Panc1 (cell line): Measurements from ENCODE around the gene CFAP141. TPM values are rescaled to one million over a fixed set of nuclear protein-coding genes. Genes with fewer than 3 reads are reported as not detected.

Experiments
- ATAC-seq: fragments of 200-7000 bp; cut with Tn5 transposase; 2 replicates; pipeline ENCODE4 v1.9.1; 2020; ENCODE audit warnings: mild to moderate bottlenecking, moderate library complexity
- BruUV-seq: library from RNA; stranded (reverse); fragments of 400-500 nt; replicated peaks from 2 replicates; lab custom pipeline; 2021; lab: Mats Ljungman, UMichigan
- CTCF ChIA-PET: fragments of 300-600 bp; sonication (Branson Sonifier 250); formaldehyde crosslinking; loops from one replicate; lab custom pipeline; 2022; ENCODE audit warnings: antibody characterized with exemption; lab: Charles Lee
- POLR2A ChIA-PET: fragments of 300-600 bp; sonication (Branson Sonifier 250); formaldehyde crosslinking; loops from one replicate; lab custom pipeline; 2022; ENCODE audit warnings: antibody characterized with exemption; lab: Charles Lee
- DNase-seq: peaks from one replicate; pipeline ENCODE4 v3.0.0-alpha.2; 2010; ENCODE audit warnings: low read depth, low spot score
- H3K27ac ChIP-seq: 2 replicates; pipeline ENCODE4 v1.5.1; 2011; ENCODE audit warnings: mild to moderate bottlenecking, low read length, inconsistent platforms
- H3K27me3 ChIP-seq: fragments of 200-500 bp; sonication (Bioruptor generic); 2 replicates; pipeline ENCODE4 v1.6.0; 2014; ENCODE audit warnings: low read length, inconsistent platforms; ENCODE audit not compliant: control insufficient read depth, insufficient read depth
- H3K36me3 ChIP-seq: fragments of 200-500 bp; sonication (Bioruptor generic); 2 replicates; pipeline ENCODE4 v1.5.1; 2014; ENCODE audit warnings: inconsistent platforms, mild to moderate bottlenecking, low read length, moderate library complexity; ENCODE audit not compliant: control insufficient read depth, insufficient read depth
- H3K4me1 ChIP-seq: 2 replicates; pipeline ENCODE4 v1.5.1; 2011; ENCODE audit warnings: inconsistent platforms, mild to moderate bottlenecking, low read length, moderate library complexity; ENCODE audit not compliant: control insufficient read depth, insufficient read depth
- H3K4me3 ChIP-seq, 2 experiments: 2 replicates each; pipeline ENCODE4 v1.5.1; 2011 to 2012; ENCODE audit warnings: low read depth in 2 of 2, low read length in 2 of 2, mild to moderate bottlenecking in 2 of 2, inconsistent platforms in 1 of 2, moderate library complexity in 1 of 2
- H3K9me3 ChIP-seq: fragments of 200-500 bp; sonication (Bioruptor generic); 2 replicates; pipeline ENCODE4 v1.5.1; 2014; ENCODE audit warnings: low read depth, mild to moderate bottlenecking, inconsistent platforms, low read length, moderate library complexity; ENCODE audit not compliant: control insufficient read depth, insufficient read depth
- CTCF ChIP-seq: fragments of 450-650 bp; IDR thresholded peaks from 2 replicates; pipeline ENCODE4 v1.5.1; 2017; ENCODE audit warnings: mild to moderate bottlenecking
- POLR2AphosphoS5 ChIP-seq: IDR thresholded peaks from 2 replicates; pipeline ENCODE4 v1.6.1; 2012; ENCODE audit warnings: mild to moderate bottlenecking, low read depth, low read length, moderate library complexity
- REST ChIP-seq, 2 experiments: IDR thresholded peaks; 2 replicates each; pipeline ENCODE4 v1.6.1; 2011 to 2012; ENCODE audit warnings: low read depth in 2 of 2, control low read depth in 1 of 2, low read length in 1 of 2, mild to moderate bottlenecking in 1 of 2, moderate library complexity in 1 of 2; ENCODE audit not compliant: insufficient read depth in 1 of 2
- SIN3A ChIP-seq: IDR thresholded peaks from 2 replicates; pipeline ENCODE4 v1.6.1; 2012; ENCODE audit warnings: low read depth, mild to moderate bottlenecking, low read length, moderate library complexity, borderline replicate concordance; ENCODE audit not compliant: insufficient read depth
- TCF7L2 ChIP-seq: IDR thresholded peaks from 2 replicates; pipeline ENCODE4 v1.6.1; 2011; ENCODE audit warnings: mild to moderate bottlenecking, low read depth, low read length, inconsistent platforms
- in situ Hi-C: cut with HindIII; loops from 2 replicates; pipeline ENCODE4 v1.10.0; 2016; ENCODE audit warnings: low sequenced_read_pairs, low pct_unique_long_range_greater_than_20kb
- intact Hi-C: fragments of 100-400 bp; cut with micrococcal nuclease; formaldehyde crosslinking; loops from one replicate; pipeline ENCODE4 v1.10.0; 2022; ENCODE audit not compliant: unreplicated experiment
- total RNA-seq: library from RNA; stranded (reverse); gene quantifications from one replicate; pipeline ENCODE4 v1.2.1, GENCODE V29; 2021; ENCODE audit not compliant: unreplicated experiment

The CFAP141 gene
- total RNA-seq, 1 experiment from 2014 or later: not detected

- ChIA-PET POLR2A (no interaction called here), CTCF (no interaction called here)
- ATAC-seq (no peak), DNase-seq (no peak)
- BruUV-seq: no TSS peak
- H3K4me1 ChIP-seq: no peaks in the 10 kb centered on the region
- H3K9me3 ChIP-seq: no peaks in the 10 kb centered on the region
- in situ Hi-C loops (no loop called here), intact Hi-C loops (no loop called here)
- H3K27me3 ChIP-seq: no peaks in the 10 kb centered on the region
- H3K4me3 ChIP-seq: no peak overlapping the region
- no peak overlapping the region for H3K27ac ChIP-seq
- no peak for TF ChIP-seq SIN3A
- TF ChIP-seq REST (IDR thresholded peaks at IDR 0.05; ENCODE audit: insufficient read depth in 1 of 2, low read depth in 2 of 2, low read length in 1 of 2): no peak
- TF ChIP-seq TCF7L2: no peak
- no peak for TF ChIP-seq POLR2AphosphoS5
- no peak for TF ChIP-seq CTCF
- peaks cover 67% of the 10 kb centered on the region for H3K36me3 ChIP-seq
Measured at GRCh38 chr1:154170547-154171222, 35.4 kb downstream of the CFAP141 start.

- no peaks in the 10 kb centered on the region for H3K9me3 ChIP-seq
- BruUV-seq: no TSS peak
- no peaks in the 10 kb centered on the region for H3K27me3 ChIP-seq
- no peak overlapping the region for H3K27ac ChIP-seq
- ATAC-seq (no peak), DNase-seq (no peak)
- intact Hi-C loops: no loop called here
- CTCF ChIA-PET: no interaction called here
- no peak for TF ChIP-seq CTCF
- no peak for TF ChIP-seq SIN3A
- TF ChIP-seq TCF7L2: no peak
- no peak for TF ChIP-seq POLR2AphosphoS5
- no peak for TF ChIP-seq REST (IDR thresholded peaks at IDR 0.05; ENCODE audit: insufficient read depth in 1 of 2, low read depth in 2 of 2, low read length in 1 of 2)
- peaks cover 79% of the 10 kb centered on the region for H3K36me3 ChIP-seq
- POLR2A ChIA-PET: no interaction called here
- H3K4me3 ChIP-seq: no peak overlapping the region
- no peaks in the 10 kb centered on the region for H3K4me1 ChIP-seq
- in situ Hi-C loops: no loop called here
Measured at GRCh38 chr1:154167461-154167860, 38.7 kb downstream of the CFAP141 start.
